AG09319 (cell line): ENCODE results near the gene OTX1.
"Not testable (repeated sequence)": the region's sequence is repeated elsewhere in the genome, so short reads cannot be mapped to it uniquely, and the experiment has no call there.

Source experiments
- DNase-seq: peaks from one replicate; pipeline ENCODE4 v3.0.0-alpha.2; 2010; ENCODE audit warnings: low read depth; ENCODE audit errors: extremely low read depth
- CTCF ChIP-seq: IDR thresholded peaks from 2 replicates; pipeline ENCODE4 v1.5.1; 2011; ENCODE audit warnings: low read depth, mild to moderate bottlenecking, inconsistent platforms, low read length, moderate library complexity

OTX1 gene

GRCh38 chr2:63013438-63013837 is 37.2 kb upstream of the OTX1 start:
- DNase-seq = no peak
- TF ChIP-seq CTCF = no peak

GRCh38 chr2:63015389-63015788 is 35.2 kb upstream of the OTX1 start:
- no peak for DNase-seq
- no peak for TF ChIP-seq CTCF

- no peak for TF ChIP-seq CTCF
- DNase-seq = no peak
Observed at GRCh38 chr2:63018439-63018838, 32.2 kb upstream of the OTX1 start.

GRCh38 chr2:63019686-63020085 is 30.9 kb upstream of the OTX1 start:
- DNase-seq = not testable (repeated sequence)

GRCh38 chr2:63023444-63023843 is 27.2 kb upstream of the OTX1 start:
- TF ChIP-seq CTCF = no peak
- no peak for DNase-seq

GRCh38 chr2:63027220-63027619 is 23.4 kb upstream of the OTX1 start:
- no peak for TF ChIP-seq CTCF

GRCh38 chr2:63029058-63029457 is 21.6 kb upstream of the OTX1 start:
- no peak for DNase-seq
- TF ChIP-seq CTCF = no peak

More at GRCh38 chr2:63027220-63027619, 23.4 kb upstream of the OTX1 start:
- no peak for DNase-seq

GRCh38 chr2:63034526-63034925 is 16.1 kb upstream of the OTX1 start:
- no peak for TF ChIP-seq CTCF
- DNase-seq = no peak
